Astrocyte (in vitro differentiated cells and primary cell): Measurements from ENCODE around the gene BCAR3.

ENCODE experiments used
- EZH2 ChIP-seq: IDR thresholded peaks from 2 replicates; pipeline ENCODE4 v1.6.1; 2012; ENCODE audit warnings: mild to moderate bottlenecking, low read length, inconsistent platforms; ENCODE audit not compliant: insufficient read depth
- TF ChIP-seq, protein P1 (sequence below): IDR thresholded peaks from 2 replicates; pipeline ENCODE4 v1.5.1; 2011; ENCODE audit warnings: low read depth, mild to moderate bottlenecking, inconsistent platforms, low read length, moderate library complexity; ENCODE audit not compliant: insufficient read depth

DNA sequence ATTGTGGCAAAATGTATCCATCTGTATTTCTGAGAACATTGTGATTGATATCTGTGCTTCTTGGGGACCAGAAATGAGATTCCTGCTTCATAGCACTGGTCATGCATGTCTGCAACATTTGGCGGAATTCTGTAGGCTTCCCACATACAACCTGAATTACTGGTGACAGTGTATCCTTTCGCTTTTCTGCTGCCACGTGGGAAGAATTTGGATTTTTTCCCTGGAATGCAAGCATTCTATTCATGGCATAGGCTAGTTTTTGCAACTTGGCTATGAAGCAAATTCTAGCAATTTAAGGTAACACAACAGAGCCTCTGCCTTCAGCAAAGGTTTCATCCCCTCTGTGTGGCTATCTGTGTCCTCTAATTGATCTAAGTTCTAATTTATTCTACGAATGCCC, 85.9 kb downstream of the BCAR3 start:
- TF ChIP-seq, protein P1, sequence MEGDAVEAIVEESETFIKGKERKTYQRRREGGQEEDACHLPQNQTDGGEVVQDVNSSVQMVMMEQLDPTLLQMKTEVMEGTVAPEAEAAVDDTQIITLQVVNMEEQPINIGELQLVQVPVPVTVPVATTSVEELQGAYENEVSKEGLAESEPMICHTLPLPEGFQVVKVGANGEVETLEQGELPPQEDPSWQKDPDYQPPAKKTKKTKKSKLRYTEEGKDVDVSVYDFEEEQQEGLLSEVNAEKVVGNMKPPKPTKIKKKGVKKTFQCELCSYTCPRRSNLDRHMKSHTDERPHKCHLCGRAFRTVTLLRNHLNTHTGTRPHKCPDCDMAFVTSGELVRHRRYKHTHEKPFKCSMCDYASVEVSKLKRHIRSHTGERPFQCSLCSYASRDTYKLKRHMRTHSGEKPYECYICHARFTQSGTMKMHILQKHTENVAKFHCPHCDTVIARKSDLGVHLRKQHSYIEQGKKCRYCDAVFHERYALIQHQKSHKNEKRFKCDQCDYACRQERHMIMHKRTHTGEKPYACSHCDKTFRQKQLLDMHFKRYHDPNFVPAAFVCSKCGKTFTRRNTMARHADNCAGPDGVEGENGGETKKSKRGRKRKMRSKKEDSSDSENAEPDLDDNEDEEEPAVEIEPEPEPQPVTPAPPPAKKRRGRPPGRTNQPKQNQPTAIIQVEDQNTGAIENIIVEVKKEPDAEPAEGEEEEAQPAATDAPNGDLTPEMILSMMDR, result no peak
- TF ChIP-seq EZH2, result no peak
